DMS79 treated with DMSO at 0.1 percent for 48 hours (cell line): ENCODE measurements around the gene PRPH.

Experiments used
- DNase-seq: peaks from one replicate; lab custom pipeline; 2025; lab: John Stamatoyannopoulos, UW

The PRPH gene

DNA sequence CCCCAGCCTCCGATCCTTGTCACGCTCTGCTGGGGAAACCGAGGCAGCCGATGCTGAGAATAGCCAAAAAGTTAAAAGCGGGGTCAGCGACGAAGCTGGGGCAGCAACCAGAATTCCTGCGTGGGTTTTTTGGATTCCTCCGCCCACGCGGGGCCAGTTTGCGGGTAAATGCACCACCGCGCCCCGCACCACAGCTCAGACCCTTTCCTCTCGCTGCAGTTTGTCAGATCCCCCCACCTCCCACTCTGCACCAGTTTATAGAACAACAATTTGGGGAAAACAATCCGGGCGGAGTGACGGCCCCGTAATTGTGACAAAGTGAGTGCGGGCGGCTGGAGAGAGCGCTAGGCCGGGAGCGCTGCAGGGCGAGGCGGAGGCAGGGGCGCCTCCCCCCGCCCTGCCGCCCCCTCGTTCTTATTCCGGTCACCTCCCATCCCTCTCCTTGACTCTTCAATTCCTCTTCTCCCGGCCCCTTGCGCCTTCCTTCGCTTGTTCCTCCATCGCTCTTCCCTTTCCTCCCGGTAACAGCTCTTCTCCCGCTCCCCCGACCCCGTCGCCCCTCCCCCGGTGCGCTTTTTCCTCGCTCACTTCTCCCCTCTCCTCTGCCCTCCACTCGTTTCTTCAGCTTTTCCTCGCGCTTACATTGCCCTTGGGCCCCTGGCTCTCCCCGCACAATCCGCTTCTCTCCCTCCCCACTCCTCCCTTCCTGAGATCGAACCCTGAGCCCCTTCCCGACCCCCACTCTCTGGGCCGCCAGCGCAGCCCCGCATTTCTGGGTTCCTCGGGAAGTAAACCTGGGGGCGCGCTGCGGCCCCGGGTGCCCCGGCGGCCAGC is 51.1 kb downstream of the PRPH start:
- peak; percentile 31 for DNase-seq

DNA sequence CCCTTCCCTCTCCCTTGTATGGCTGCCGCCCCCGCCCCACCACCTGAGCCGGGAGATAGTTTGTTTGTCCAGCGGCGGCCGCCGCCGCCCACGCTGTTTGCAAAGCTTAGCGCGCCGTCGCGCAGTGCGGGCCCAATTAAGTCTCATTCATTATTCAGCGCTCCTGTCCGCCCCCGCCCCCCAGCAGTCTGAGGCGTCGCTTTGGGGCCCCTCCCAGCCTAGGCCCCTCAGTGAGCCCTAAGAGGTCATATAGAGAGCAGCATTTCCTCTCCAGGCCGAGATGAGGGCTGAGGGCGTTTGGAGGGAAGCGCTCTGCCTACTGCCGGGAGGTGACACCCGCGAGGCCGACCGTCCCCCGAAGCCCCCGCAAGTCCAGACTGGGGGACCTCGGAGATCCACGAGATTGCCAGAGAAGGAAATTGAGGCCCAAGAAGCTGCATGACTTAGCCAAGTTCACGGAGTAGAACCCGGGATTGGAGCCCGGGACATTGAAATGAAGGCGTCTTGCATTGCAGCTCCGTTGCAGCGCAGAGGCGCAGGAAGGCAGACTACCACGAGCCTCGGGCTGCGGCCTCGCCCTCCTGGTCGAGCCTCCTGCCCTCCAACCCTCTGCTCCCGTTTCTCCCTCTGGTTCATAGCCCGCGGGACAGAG is 51.8 kb downstream of the PRPH start, which contains the start of gene DNAJC22:
Gene DNAJC22 (plus strand): TSS at position 230 of the 652 bp plus-strand sequence. CDS start 1,985 bp downstream, outside the sequence.
- DNase-seq, result peak; percentile 54

DNA sequence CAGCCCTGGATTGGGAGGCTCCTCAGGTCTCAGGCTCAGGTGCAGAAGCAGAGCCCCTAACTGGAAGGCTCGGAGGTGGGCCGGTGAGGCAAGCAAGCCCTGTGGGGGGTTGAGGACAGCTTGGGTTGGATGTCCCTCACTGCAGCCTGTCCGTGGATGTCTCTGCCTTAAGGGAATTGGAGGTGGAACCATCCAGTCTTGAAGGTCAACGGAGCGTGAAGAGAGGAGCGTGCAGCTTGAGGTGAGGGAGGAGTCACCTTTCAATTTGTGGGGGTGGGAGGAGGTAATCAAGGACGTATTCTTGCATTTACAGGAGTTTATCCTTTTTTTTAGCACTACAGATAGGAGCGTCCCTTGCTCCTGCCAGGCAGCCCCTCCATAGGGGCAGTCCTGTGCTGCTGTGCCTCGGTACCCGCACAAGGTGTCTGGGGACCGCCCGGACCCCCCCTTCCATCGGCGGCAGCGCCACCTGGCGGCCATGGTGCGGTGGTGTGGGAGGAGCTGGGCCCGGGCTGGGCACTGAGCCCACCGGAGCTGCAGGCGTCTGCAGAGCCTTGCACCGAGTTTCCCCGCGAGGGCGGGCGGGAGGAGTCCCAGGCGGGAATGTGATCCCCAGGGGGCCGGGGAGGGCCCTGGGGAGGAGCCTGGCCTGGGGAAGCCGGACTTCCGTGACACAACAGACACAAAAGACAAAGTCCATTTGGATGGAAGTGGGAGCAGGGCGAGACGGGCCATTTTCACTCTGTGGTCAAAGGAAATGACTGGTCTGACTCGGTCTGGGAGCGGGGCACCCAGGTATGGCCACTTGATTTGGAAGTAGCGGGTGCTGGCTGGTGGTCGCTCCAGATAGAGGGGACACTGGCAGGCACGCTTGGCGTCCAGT is 52.6 kb downstream of the PRPH start:
- peak; percentile 94 for DNase-seq
